ENCODE measurements around the gene NDUFB7.
"Not testable (repeated sequence)": the region's sequence is repeated elsewhere in the genome, so short reads cannot be mapped to it uniquely, and the experiment has no call there.

Gene NDUFB7

DNA sequence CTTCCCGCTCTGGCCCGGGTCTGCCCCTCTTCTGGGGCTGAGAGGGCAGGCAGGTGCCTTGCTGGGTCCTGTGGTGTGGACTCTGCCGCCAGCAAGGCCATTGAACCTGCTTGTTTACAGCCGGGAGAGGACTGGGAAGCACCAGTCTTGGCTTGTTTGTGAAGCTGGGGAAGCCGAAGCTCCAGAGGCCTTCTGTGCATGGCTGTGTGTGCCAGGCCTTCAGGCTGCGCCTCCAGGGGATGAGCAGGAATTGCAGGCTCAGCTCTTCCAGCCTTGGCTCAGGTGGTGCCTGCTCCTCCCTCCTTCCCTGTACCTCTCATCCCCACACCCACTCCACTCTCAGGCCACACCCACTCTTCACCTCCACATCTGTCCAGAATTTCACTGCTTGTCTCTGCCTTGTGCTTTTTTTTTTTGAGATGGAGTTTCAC lies 17.5 kb downstream of the NDUFB7 start:
- H3K4me2 ChIP-seq = peak overlapping the region in 9 of 11 experiments; percentile 82 to 93 (median 89); a peak in 16 of 22 replicates
- peak overlapping the region in 6 of 11 experiments; percentile 22 to 72 (median 64); a peak in 10 of 22 replicates for H3K27ac ChIP-seq
- H3K27me3 ChIP-seq = no peaks in the 10 kb centered on the region
- H3K36me3 ChIP-seq = peaks cover 0 to 18% (median 6%) of the 10 kb centered on the region in 11 experiments; a peak in 14 of 22 replicates
- H3K4me3 ChIP-seq = no peak overlapping the region
- H3K9ac ChIP-seq = peak overlapping the region in 7 of 11 experiments; percentile 18 to 73 (median 59); a peak in 10 of 22 replicates
- peaks cover 20 to 80% (median 53%) of the 10 kb centered on the region in 11 experiments; a peak in 18 of 22 replicates for H4K20me1 ChIP-seq
- no peak for TF ChIP-seq Cebpa-rat (IDR thresholded peaks at IDR 0.05)
- H3K4me1 ChIP-seq = peaks cover 72 to 99% (median 89%) of the 10 kb centered on the region in 10 experiments
- no peaks in the 10 kb centered on the region for H3K9me3 ChIP-seq (replicated peaks in 1 of 11)

DNA sequence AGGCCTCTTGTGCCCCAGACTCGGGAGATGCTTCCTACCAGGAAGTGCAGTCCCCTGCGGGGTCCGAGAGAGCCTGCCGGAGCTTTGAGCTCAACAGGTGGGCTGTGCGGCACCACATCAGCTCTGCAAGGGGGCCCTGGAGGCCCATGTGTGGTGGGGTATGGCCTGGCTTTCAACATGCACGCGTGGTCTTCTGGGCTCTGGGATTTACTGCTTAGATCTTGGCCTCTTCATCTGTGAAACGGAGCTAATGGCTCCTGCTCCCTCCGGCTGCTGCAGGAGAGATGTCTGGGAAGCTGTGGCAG lies 18.0 kb downstream of the NDUFB7 start:
- Histone ChIP-seq H3K27me3 (no peaks in the 10 kb centered on the region), H3K9me3 (replicated peaks in 1 of 11) (no peaks in the 10 kb centered on the region), H4K20me1 (peaks cover 20 to 77% (median 53%) of the 10 kb centered on the region in 11 experiments; a peak in 18 of 22 replicates), H3K4me3 (no peak overlapping the region), H3K4me2 (peak overlapping the region; percentile 53 to 93 (median 88); a peak in 19 of 22 replicates), H3K27ac (peak overlapping the region in 9 of 11 experiments; percentile 22 to 81 (median 65); a peak in 16 of 22 replicates), H3K9ac (peak overlapping the region in 9 of 11 experiments; percentile 32 to 73 (median 58); a peak in 14 of 22 replicates), H3K36me3 (peaks cover 5 to 23% (median 11%) of the 10 kb centered on the region in 11 experiments; a peak in 17 of 22 replicates), H3K4me1 (peaks cover 69 to 98% (median 88%) of the 10 kb centered on the region in 10 experiments)
- TF ChIP-seq Cebpa-rat (IDR thresholded peaks at IDR 0.05) = no peak

DNA sequence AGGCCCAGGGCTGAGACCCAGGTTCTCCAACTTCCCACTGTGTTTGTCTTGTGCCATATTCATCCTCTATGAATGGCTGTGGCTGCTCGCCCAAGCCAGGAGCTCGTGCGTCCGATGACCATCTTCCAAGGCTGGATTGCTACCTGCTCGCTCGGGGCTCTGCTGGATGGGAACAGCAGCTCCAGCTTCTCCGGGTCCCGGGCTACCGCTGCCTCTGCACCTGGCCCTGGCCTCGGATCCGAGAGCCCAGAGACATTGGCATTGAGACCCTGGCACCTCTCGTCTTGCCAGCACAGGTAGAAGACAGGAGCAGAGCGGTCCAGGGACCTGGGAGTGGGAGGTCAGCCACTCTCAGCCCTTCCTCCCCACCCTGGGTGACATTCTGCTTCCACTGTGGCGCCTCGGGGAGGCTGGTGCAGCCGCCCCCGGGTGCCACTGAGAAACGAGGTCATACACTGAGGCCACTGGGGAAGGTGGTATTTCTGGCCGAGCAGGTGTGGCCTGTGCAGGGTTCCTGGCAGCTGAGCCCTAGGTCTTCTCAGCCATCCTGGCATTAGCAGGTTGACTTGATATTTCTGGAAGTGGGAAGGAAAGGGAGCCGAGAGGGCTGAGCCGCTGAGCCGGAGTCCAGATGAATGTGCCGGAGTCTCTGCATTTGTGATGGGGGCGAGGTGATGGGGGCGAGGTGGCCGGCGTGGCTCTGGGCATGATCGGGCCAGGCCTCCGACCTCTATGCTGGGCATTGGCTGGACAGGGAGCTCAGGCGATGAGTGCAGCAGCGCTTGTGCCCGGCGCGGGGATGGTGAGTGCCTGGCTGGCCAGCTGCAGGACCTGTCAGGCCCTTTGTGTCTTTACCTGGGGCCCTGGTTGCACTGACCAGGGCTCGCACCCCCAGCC lies 18.6 kb downstream of the NDUFB7 start:
- Histone ChIP-seq H3K9ac (peak overlapping the region in 9 of 11 experiments; percentile 32 to 73 (median 59); a peak in 15 of 22 replicates), H3K4me3 (no peak overlapping the region), H3K27ac (peak overlapping the region in 9 of 11 experiments; percentile 37 to 81 (median 65); a peak in 17 of 22 replicates), H3K9me3 (replicated peaks in 1 of 11) (no peaks in the 10 kb centered on the region), H3K27me3 (no peaks in the 10 kb centered on the region), H3K4me1 (peaks cover 63 to 95% (median 86%) of the 10 kb centered on the region in 10 experiments), H3K36me3 (peaks cover 10 to 29% (median 15%) of the 10 kb centered on the region in 11 experiments; a peak in 18 of 22 replicates), H3K4me2 (peak overlapping the region; percentile 53 to 93 (median 88)), H4K20me1 (peaks cover 18 to 71% (median 49%) of the 10 kb centered on the region in 11 experiments; a peak in 18 of 22 replicates)
- TF ChIP-seq Cebpa-rat (IDR thresholded peaks at IDR 0.05) = no peak

DNA sequence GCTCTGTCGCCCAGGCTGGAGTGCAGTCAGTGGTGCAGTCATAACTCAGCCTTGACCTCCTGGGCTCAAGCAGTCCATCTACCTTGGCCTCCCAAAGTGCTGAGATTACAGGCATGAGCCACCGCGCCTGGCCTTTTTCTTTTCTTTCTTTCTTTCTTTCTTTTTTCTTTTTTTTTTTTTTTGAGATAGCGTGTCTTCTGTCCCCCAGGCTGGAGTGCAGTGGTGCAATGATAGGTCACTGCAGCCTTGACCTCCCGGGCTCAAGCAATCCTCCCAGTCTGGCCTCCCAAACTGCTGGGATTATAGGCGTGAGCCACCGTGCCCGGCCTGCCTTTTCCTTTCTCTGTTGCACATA lies 19.9 kb downstream of the NDUFB7 start:
- Histone ChIP-seq H3K9ac (peak overlapping the region in 9 of 11 experiments; percentile 44 to 73 (median 59); a peak in 15 of 22 replicates), H3K4me1 (peaks cover 57 to 97% (median 88%) of the 10 kb centered on the region in 10 experiments), H4K20me1 (peaks cover 16 to 68% (median 50%) of the 10 kb centered on the region in 11 experiments; a peak in 16 of 22 replicates), H3K4me3 (peak overlapping the region in 1 of 10 experiments; percentile 48; a peak in 1 of 20 replicates), H3K36me3 (peaks cover 10 to 31% (median 15%) of the 10 kb centered on the region in 11 experiments; a peak in 18 of 22 replicates), H3K4me2 (peak overlapping the region; percentile 77 to 93 (median 88)), H3K27ac (peak overlapping the region in 9 of 11 experiments; percentile 49 to 81 (median 65); a peak in 19 of 22 replicates)
- not testable (repeated sequence) for H3K9me3 ChIP-seq (replicated peaks in 1 of 11); H3K27me3 ChIP-seq

DNA sequence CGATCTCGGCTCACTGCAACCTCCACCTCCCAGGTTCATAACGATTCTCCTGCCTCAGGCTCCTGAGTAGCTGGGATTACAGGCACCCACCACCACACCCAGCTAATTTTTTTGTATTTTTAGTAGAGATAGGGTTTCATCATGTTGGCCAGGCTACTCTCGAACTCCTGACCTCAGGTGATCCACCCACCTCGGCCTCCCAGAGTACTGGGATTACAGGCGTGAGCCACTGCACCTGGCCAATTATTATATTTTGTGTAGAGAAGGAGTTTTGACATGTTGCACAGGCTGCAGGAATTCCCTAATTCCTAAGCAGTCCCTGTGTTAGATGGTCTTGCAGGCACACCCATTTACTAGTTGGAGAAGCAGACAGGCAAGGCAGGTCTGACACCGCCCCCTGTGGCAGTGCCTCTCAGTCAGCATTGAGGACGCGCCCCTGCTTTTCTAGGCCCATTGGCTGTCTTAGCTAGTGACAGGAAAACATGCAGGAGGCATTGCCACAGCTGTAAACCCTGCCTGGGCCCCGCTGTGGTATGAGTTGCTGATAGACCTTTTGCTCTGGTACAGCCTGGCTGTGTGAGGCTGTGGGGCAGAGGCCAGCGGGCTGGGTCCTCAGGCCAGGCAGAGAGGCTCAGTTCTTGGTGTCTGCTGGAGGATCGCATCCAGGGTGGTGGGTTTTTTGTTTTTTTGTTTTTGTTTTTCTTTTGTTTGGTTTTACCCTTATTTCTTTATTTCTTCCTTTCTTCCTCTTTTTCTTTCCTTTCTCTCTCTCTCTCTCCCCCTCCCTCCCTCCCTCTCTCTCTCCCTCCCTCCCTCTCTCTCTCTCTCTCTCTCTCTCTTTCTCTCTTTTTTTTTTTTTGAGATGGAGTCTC lies 20.5 kb downstream of the NDUFB7 start:
- Histone ChIP-seq H4K20me1 (peaks cover 21 to 68% (median 49%) of the 10 kb centered on the region in 11 experiments; a peak in 19 of 22 replicates), H3K4me3 (peak overlapping the region in 2 of 10 experiments; percentile 22 to 47; a peak in 4 of 20 replicates), H3K4me1 (peaks cover 51 to 97% (median 88%) of the 10 kb centered on the region in 10 experiments), H3K27ac (peak overlapping the region in 10 of 11 experiments; percentile 57 to 84 (median 73); a peak in 19 of 22 replicates), H3K9ac (peak overlapping the region; percentile 53 to 74 (median 67); a peak in 19 of 22 replicates), H3K36me3 (peaks cover 10 to 31% (median 15%) of the 10 kb centered on the region in 11 experiments; a peak in 18 of 22 replicates), H3K4me2 (peak overlapping the region; percentile 77 to 93 (median 88))
- H3K9me3 ChIP-seq (replicated peaks in 1 of 11); H3K27me3 ChIP-seq: not testable (repeated sequence)

GRCh38 chr19:14550201-14550754 lies 21.6 kb downstream of the NDUFB7 start:
- no peaks in the 10 kb centered on the region for H3K27me3 ChIP-seq
- peak overlapping the region in 3 of 10 experiments; percentile 17 to 47 (median 18); a peak in 3 of 20 replicates for H3K4me3 ChIP-seq
- no peak for TF ChIP-seq Cebpa-rat (IDR thresholded peaks at IDR 0.05)
- H3K9ac ChIP-seq = peak overlapping the region; percentile 24 to 74 (median 67); a peak in 19 of 22 replicates
- peak overlapping the region in 9 of 11 experiments; percentile 16 to 84 (median 72); a peak in 18 of 22 replicates for H3K27ac ChIP-seq
- peaks cover 60 to 97% (median 90%) of the 10 kb centered on the region in 10 experiments for H3K4me1 ChIP-seq
- H3K36me3 ChIP-seq = peaks cover 10 to 31% (median 15%) of the 10 kb centered on the region in 11 experiments; a peak in 18 of 22 replicates
- H3K9me3 ChIP-seq (replicated peaks in 1 of 11) = no peaks in the 10 kb centered on the region
- peaks cover 23 to 68% (median 51%) of the 10 kb centered on the region in 11 experiments; a peak in 20 of 22 replicates for H4K20me1 ChIP-seq
- H3K4me2 ChIP-seq = peak overlapping the region; percentile 77 to 93 (median 88)

DNA sequence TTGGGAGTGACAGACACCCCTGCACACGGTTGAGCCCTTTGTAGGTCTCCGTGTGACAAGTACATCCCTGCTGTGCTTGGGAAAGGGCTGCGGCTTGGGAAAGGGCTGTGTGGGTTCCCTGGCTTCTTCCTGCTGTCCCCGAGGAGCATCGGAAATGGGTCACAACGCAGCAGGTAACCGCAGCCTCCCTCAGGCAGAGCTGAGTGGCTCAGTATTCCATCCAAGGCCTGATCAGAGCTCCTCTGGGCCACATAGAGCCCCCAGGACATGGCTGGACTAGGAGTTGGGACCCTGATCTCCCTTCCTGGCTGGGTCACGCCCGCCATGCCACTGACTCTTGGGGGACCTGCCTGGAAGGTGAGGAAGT lies 26.2 kb downstream of the NDUFB7 start:
- H3K4me1 ChIP-seq = peaks cover 58 to 94% (median 83%) of the 10 kb centered on the region in 10 experiments
- H3K4me3 ChIP-seq = peak overlapping the region in 9 of 10 experiments; percentile 13 to 51 (median 28); a peak in 9 of 20 replicates
- peak overlapping the region in 8 of 11 experiments; percentile 2 to 73 (median 48); a peak in 15 of 22 replicates for H3K27ac ChIP-seq
- no peak for TF ChIP-seq Cebpa-rat (IDR thresholded peaks at IDR 0.05)
- no peaks in the 10 kb centered on the region for H3K9me3 ChIP-seq (replicated peaks in 1 of 11)
- H3K36me3 ChIP-seq = peaks cover 9 to 28% (median 14%) of the 10 kb centered on the region in 11 experiments; a peak in 18 of 22 replicates
- no peaks in the 10 kb centered on the region for H3K27me3 ChIP-seq
- peaks cover 32 to 74% (median 56%) of the 10 kb centered on the region in 11 experiments; a peak in 20 of 22 replicates for H4K20me1 ChIP-seq
- H3K9ac ChIP-seq = peak overlapping the region in 10 of 11 experiments; percentile 9 to 70 (median 47); a peak in 17 of 22 replicates
- peak overlapping the region; percentile 72 to 98 (median 93) for H3K4me2 ChIP-seq

All from BLaER1 treated with 17β-estradiol and CSF1 and Interleukin-3, amounts not matched to agents 10 nM and 100 nM (cell line).